Karpas-422 (cell line): ENCODE data around the gene LECT2. TPM values are rescaled to one million over a fixed set of nuclear protein-coding genes. Genes with fewer than 3 reads are reported as not detected.
A peak's percentile ranks its signal among the peaks of the same experiment; 100 is the strongest.

ENCODE experiments used
- DNase-seq: peaks from one replicate; pipeline ENCODE4 v3.0.0-alpha.2; 2015
- H2AFZ ChIP-seq: fragments of 200-600 bp; sonication (generic); 2 replicates; pipeline ENCODE4 v1.6.1; 2014; ENCODE audit warnings: antibody characterized with exemption, low read length, mixed read lengths
- H3K27ac ChIP-seq: fragments of 200-600 bp; sonication (generic); 2 replicates; pipeline ENCODE4 v1.5.1; 2014; ENCODE audit warnings: mild to moderate bottlenecking, low read length, moderate library complexity
- H3K27me3 ChIP-seq: fragments of 200-600 bp; sonication (generic); 2 replicates; pipeline ENCODE4 v1.6.1; 2014; ENCODE audit warnings: low read length, mixed read lengths
- H3K36me3 ChIP-seq: fragments of 200-600 bp; sonication (generic); 2 replicates; pipeline ENCODE4 v1.6.1; 2014; ENCODE audit warnings: low read length, mixed read lengths; ENCODE audit not compliant: insufficient read depth
- H3K4me1 ChIP-seq: fragments of 200-600 bp; sonication (generic); 2 replicates; pipeline ENCODE4 v1.6.1; 2014; ENCODE audit warnings: mild to moderate bottlenecking, low read length, mixed read lengths
- H3K4me2 ChIP-seq: fragments of 200-600 bp; sonication (generic); 2 replicates; pipeline ENCODE4 v1.6.1; 2014; ENCODE audit warnings: low read length, low read depth, mild to moderate bottlenecking; ENCODE audit not compliant: poor library complexity, severe bottlenecking
- H3K4me3 ChIP-seq: fragments of 200-600 bp; sonication (generic); 2 replicates; pipeline ENCODE4 v1.5.1; 2014; ENCODE audit warnings: mild to moderate bottlenecking, antibody characterized with exemption, low read length, mixed read lengths
- H3K79me2 ChIP-seq: fragments of 200-600 bp; sonication (generic); 2 replicates; pipeline ENCODE4 v1.6.1; 2014; ENCODE audit warnings: mild to moderate bottlenecking, low read length, mixed read lengths
- H3K9ac ChIP-seq: fragments of 200-600 bp; sonication (generic); 2 replicates; pipeline ENCODE4 v1.6.0; 2014; ENCODE audit warnings: low read length
- H3K9me2 ChIP-seq: fragments of 200-600 bp; sonication (generic), shearing (Covaris generic); replicated peaks from 2 replicates; pipeline ENCODE4 v1.6.0; 2014; ENCODE audit warnings: mild to moderate bottlenecking, low read length, moderate library complexity; ENCODE audit not compliant: insufficient read depth
- H3K9me3 ChIP-seq: fragments of 300-700, 200-600 bp; sonication (generic); 2 replicates; pipeline ENCODE4 v1.6.1; 2014; ENCODE audit warnings: low read length, mixed read lengths
- H4K20me1 ChIP-seq: fragments of 200-600 bp; sonication (generic); 2 replicates; pipeline ENCODE4 v1.6.1; 2014; ENCODE audit warnings: mild to moderate bottlenecking, antibody characterized with exemption, low read length, low read depth; ENCODE audit not compliant: insufficient read depth
- total RNA-seq: library from RNA; depleted of rRNA; stranded (reverse); fragments of >200 nt; shearing (Covaris generic); gene quantifications from 2 replicates; pipeline ENCODE4 v1.2.3, GENCODE V29; 2014; ENCODE audit warnings: low replicate concordance

LECT2 gene
- total RNA-seq, 1 experiment from 2014 or later: not detected

DNA sequence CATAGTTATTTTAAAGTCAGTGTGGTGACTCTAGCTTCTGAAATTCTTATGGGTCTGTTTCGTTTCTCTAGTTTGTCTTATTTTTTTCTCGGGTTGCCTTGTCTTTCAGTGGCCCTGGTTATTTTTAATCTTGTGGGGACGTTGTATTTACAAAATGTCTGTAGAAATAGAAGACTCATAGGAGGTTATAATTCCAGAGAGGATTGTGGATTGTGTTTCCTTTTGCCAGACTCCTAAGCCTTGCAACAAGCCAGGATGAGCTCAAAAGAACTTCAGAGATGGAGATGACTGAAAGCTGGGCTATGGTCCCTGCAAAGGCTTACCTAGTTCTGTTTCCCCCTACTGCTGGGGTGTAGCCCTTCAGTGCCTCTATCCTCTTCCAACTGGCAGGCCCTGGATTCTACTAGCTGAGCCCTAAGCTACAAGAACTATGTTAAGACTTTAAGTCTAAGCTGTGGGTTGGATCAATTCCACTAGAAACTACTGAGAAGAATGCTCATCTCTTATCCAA, 32.2 kb upstream of the LECT2 start:
- H3K27ac ChIP-seq: no peak overlapping the region
- no peak overlapping the region for H2AFZ ChIP-seq
- H3K79me2 ChIP-seq: no peaks in the 10 kb centered on the region
- no peak overlapping the region for H3K4me3 ChIP-seq
- no peaks in the 10 kb centered on the region for H3K4me1 ChIP-seq
- no peaks in the 10 kb centered on the region for H3K36me3 ChIP-seq
- no peak overlapping the region for H3K9ac ChIP-seq
- H3K4me2 ChIP-seq: no peak overlapping the region
- no peak for DNase-seq
- H3K9me3 ChIP-seq: no peaks in the 10 kb centered on the region
- H3K9me2 ChIP-seq: no peaks in the 10 kb centered on the region
- no peaks in the 10 kb centered on the region for H3K27me3 ChIP-seq
- H4K20me1 ChIP-seq: no peaks in the 10 kb centered on the region

- no peak overlapping the region for H2AFZ ChIP-seq
- no peak overlapping the region for H3K4me2 ChIP-seq
- no peak for DNase-seq
- no peaks in the 10 kb centered on the region for H3K27me3 ChIP-seq
- H4K20me1 ChIP-seq: no peaks in the 10 kb centered on the region
- H3K9me2 ChIP-seq: no peaks in the 10 kb centered on the region
- no peak overlapping the region for H3K9ac ChIP-seq
- no peaks in the 10 kb centered on the region for H3K9me3 ChIP-seq
- no peaks in the 10 kb centered on the region for H3K4me1 ChIP-seq
- no peak overlapping the region for H3K27ac ChIP-seq
- no peaks in the 10 kb centered on the region for H3K36me3 ChIP-seq
- H3K4me3 ChIP-seq: no peak overlapping the region
- no peaks in the 10 kb centered on the region for H3K79me2 ChIP-seq
These were observed 31.6 kb upstream of the LECT2 start for GRCh38 chr5:135986401-135986800.

- no peaks in the 10 kb centered on the region for H3K9me2 ChIP-seq
- H4K20me1 ChIP-seq: no peaks in the 10 kb centered on the region
- no peak overlapping the region for H2AFZ ChIP-seq
- no peaks in the 10 kb centered on the region for H3K36me3 ChIP-seq
- no peak overlapping the region for H3K27ac ChIP-seq
- no peaks in the 10 kb centered on the region for H3K79me2 ChIP-seq
- no peak overlapping the region for H3K4me2 ChIP-seq
- no peak overlapping the region for H3K4me3 ChIP-seq
- DNase-seq: no peak
- H3K9me3 ChIP-seq: no peaks in the 10 kb centered on the region
- no peaks in the 10 kb centered on the region for H3K27me3 ChIP-seq
- H3K9ac ChIP-seq: no peak overlapping the region
- no peaks in the 10 kb centered on the region for H3K4me1 ChIP-seq
These were observed 31.2 kb upstream of the LECT2 start for GRCh38 chr5:135985951-135986350.

DNA sequence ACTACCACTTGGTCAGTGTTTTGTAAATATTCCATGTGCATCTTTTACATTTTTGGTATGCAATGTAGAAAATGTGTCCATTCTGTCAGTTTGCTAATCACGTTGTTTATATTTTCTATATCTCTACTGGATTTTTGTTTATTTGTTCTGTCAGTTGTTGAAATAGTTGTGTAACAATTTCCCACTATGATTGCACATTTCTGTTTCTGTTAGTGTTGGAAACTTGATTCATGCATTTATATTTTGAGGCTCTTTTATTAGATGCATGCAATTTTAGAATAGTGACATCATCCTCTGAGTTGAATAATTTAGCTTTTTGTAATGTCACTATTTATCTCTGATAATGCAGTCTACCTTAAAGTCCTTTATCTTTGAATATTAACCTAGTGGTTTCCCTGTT, 25.8 kb upstream of the LECT2 start:
- no peaks in the 10 kb centered on the region for H3K9me3 ChIP-seq
- H3K9ac ChIP-seq: no peak overlapping the region
- H4K20me1 ChIP-seq: no peaks in the 10 kb centered on the region
- no peak overlapping the region for H3K4me3 ChIP-seq
- no peaks in the 10 kb centered on the region for H3K36me3 ChIP-seq
- no peak overlapping the region for H3K27ac ChIP-seq
- no peaks in the 10 kb centered on the region for H3K27me3 ChIP-seq
- H3K79me2 ChIP-seq: no peaks in the 10 kb centered on the region
- H3K4me2 ChIP-seq: no peak overlapping the region
- H3K9me2 ChIP-seq: no peaks in the 10 kb centered on the region
- no peak for DNase-seq
- H2AFZ ChIP-seq: no peak overlapping the region
- H3K4me1 ChIP-seq: no peaks in the 10 kb centered on the region

- H3K9ac ChIP-seq: no peak overlapping the region
- no peaks in the 10 kb centered on the region for H3K9me3 ChIP-seq
- H3K79me2 ChIP-seq: no peaks in the 10 kb centered on the region
- H3K4me3 ChIP-seq: no peak overlapping the region
- no peak overlapping the region for H3K4me2 ChIP-seq
- no peaks in the 10 kb centered on the region for H3K9me2 ChIP-seq
- DNase-seq: no peak
- H3K36me3 ChIP-seq: no peaks in the 10 kb centered on the region
- H2AFZ ChIP-seq: no peak overlapping the region
- H3K27ac ChIP-seq: no peak overlapping the region
- H3K4me1 ChIP-seq: no peaks in the 10 kb centered on the region
- no peaks in the 10 kb centered on the region for H3K27me3 ChIP-seq
- H4K20me1 ChIP-seq: no peaks in the 10 kb centered on the region
These were observed 24.7 kb upstream of the LECT2 start for GRCh38 chr5:135979510-135979909.

GRCh38 chr5:135978993-135979392, 24.2 kb upstream of the LECT2 start:
- Histone ChIP-seq H4K20me1 (no peaks in the 10 kb centered on the region), H3K79me2 (no peaks in the 10 kb centered on the region), H3K4me2 (no peak overlapping the region), H3K9ac (no peak overlapping the region), H2AFZ (no peak overlapping the region), H3K36me3 (no peaks in the 10 kb centered on the region), H3K4me1 (no peaks in the 10 kb centered on the region), H3K9me2 (no peaks in the 10 kb centered on the region), H3K4me3 (no peak overlapping the region), H3K9me3 (no peaks in the 10 kb centered on the region), H3K27me3 (no peaks in the 10 kb centered on the region), H3K27ac (no peak overlapping the region)
- no peak for DNase-seq

DNA sequence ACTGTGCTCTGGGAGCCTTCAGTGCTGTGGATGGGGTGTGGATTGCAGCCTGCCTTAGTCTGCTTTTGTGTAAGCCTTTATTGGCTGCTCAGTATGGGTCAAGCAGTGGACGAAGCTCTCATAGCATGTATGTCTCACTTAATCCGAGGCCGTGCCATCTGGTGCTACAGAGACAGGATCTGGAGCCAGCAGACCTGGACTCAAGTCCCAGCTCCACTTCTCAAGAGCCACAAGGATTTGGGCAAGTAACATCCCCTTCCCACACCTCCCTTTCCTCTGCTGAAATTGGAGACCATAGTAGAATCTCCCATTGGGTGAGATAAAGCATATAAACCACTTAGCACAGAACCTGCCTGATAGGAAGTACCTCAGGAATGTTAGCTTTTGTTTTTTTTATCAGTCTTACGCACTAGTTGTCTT, 23.4 kb upstream of the LECT2 start:
- H3K9ac ChIP-seq: no peak overlapping the region
- no peak overlapping the region for H2AFZ ChIP-seq
- H3K4me3 ChIP-seq: no peak overlapping the region
- no peaks in the 10 kb centered on the region for H3K9me2 ChIP-seq
- DNase-seq: no peak
- H4K20me1 ChIP-seq: no peaks in the 10 kb centered on the region
- H3K4me1 ChIP-seq: no peaks in the 10 kb centered on the region
- no peak overlapping the region for H3K4me2 ChIP-seq
- no peaks in the 10 kb centered on the region for H3K79me2 ChIP-seq
- H3K9me3 ChIP-seq: no peaks in the 10 kb centered on the region
- no peaks in the 10 kb centered on the region for H3K36me3 ChIP-seq
- no peaks in the 10 kb centered on the region for H3K27me3 ChIP-seq
- H3K27ac ChIP-seq: no peak overlapping the region

- H3K36me3 ChIP-seq: no peaks in the 10 kb centered on the region
- H3K9me2 ChIP-seq: no peaks in the 10 kb centered on the region
- no peak overlapping the region for H3K9ac ChIP-seq
- no peaks in the 10 kb centered on the region for H3K27me3 ChIP-seq
- no peak overlapping the region for H3K4me3 ChIP-seq
- no peak overlapping the region for H3K27ac ChIP-seq
- H3K4me1 ChIP-seq: no peaks in the 10 kb centered on the region
- H4K20me1 ChIP-seq: no peaks in the 10 kb centered on the region
- no peak overlapping the region for H3K4me2 ChIP-seq
- H3K9me3 ChIP-seq: no peaks in the 10 kb centered on the region
- peak; percentile 85 for DNase-seq
- H2AFZ ChIP-seq: no peak overlapping the region
- H3K79me2 ChIP-seq: no peaks in the 10 kb centered on the region
These were observed 22.7 kb upstream of the LECT2 start for GRCh38 chr5:135977375-135977928.
